Astrocyte (in vitro differentiated cells and primary cell): Measurements from ENCODE around the gene ENTR1. TPM values are rescaled to one million over a fixed set of nuclear protein-coding genes. Genes with fewer than 3 reads are reported as not detected.

Source experiments
- DNase-seq: peaks from one replicate; pipeline ENCODE4 v3.0.0-alpha.2; 2010; ENCODE audit warnings: low read depth
- FAIRE-seq: peaks from 2 replicates; lab custom pipeline; 2011; peaks lifted over from hg19 to GRCh38; lab: Jason Lieb, UNC
- H2AFZ ChIP-seq: 2 replicates; pipeline ENCODE4 v1.6.0; 2012; ENCODE audit warnings: low read depth, low read length, inconsistent platforms
- H3K27ac ChIP-seq: 2 replicates; pipeline ENCODE4 v1.5.1; 2011; ENCODE audit warnings: low read depth, low read length, inconsistent platforms
- H3K27me3 ChIP-seq: 2 replicates; pipeline ENCODE4 v1.6.0; 2011; ENCODE audit warnings: low read length, inconsistent platforms; ENCODE audit not compliant: insufficient read depth
- H3K36me3 ChIP-seq: 2 replicates; pipeline ENCODE4 v1.5.1; 2011; ENCODE audit warnings: low read length, inconsistent platforms; ENCODE audit not compliant: insufficient read depth
- H3K4me1 ChIP-seq: 2 replicates; pipeline ENCODE4 v1.5.1; 2011; ENCODE audit warnings: low read length, inconsistent platforms; ENCODE audit not compliant: insufficient read depth
- H3K4me2 ChIP-seq: 2 replicates; pipeline ENCODE4 v1.6.0; 2012; ENCODE audit warnings: low read length, inconsistent platforms
- H3K4me3 ChIP-seq: 2 replicates; pipeline ENCODE4 v1.5.1; 2011; ENCODE audit warnings: low read depth, mild to moderate bottlenecking, low read length, inconsistent platforms; ENCODE audit not compliant: insufficient read depth
- H3K79me2 ChIP-seq: 2 replicates; pipeline ENCODE4 v1.6.0; 2012; ENCODE audit warnings: mild to moderate bottlenecking, low read length, inconsistent platforms; ENCODE audit not compliant: insufficient read depth
- H3K9ac ChIP-seq: 2 replicates; pipeline ENCODE4 v1.6.0; 2012; ENCODE audit warnings: mild to moderate bottlenecking, low read length, inconsistent platforms
- H3K9me3 ChIP-seq: 2 replicates; pipeline ENCODE4 v1.5.1; 2012; ENCODE audit warnings: low read depth, mild to moderate bottlenecking, low read length, inconsistent platforms; ENCODE audit not compliant: insufficient read depth
- H4K20me1 ChIP-seq: 2 replicates; pipeline ENCODE4 v1.6.0; 2012; ENCODE audit warnings: low read length, inconsistent platforms; ENCODE audit not compliant: insufficient read depth
- H3K27ac Mint-ChIP-seq: one replicate; pipeline ENCODE4 v1.8.0; 2021; ENCODE audit warnings: mild to moderate bottlenecking, mixed read lengths; ENCODE audit not compliant: unreplicated experiment
- H3K27me3 Mint-ChIP-seq: one replicate; pipeline ENCODE4 v1.8.0; 2021; ENCODE audit warnings: low read depth, mixed read lengths; ENCODE audit not compliant: unreplicated experiment
- H3K36me3 Mint-ChIP-seq: one replicate; pipeline ENCODE4 v1.8.0; 2021; ENCODE audit warnings: low read depth, mixed read lengths; ENCODE audit not compliant: unreplicated experiment
- H3K4me1 Mint-ChIP-seq: one replicate; pipeline ENCODE4 v1.8.0; 2021; ENCODE audit warnings: low read depth, mixed read lengths; ENCODE audit not compliant: unreplicated experiment
- H3K4me3 Mint-ChIP-seq: one replicate; pipeline ENCODE4 v1.8.0; 2021; ENCODE audit warnings: mild to moderate bottlenecking, moderate library complexity, mixed read lengths; ENCODE audit not compliant: unreplicated experiment
- H3K9me3 Mint-ChIP-seq: one replicate; pipeline ENCODE4 v1.8.0; 2021; ENCODE audit warnings: mild to moderate bottlenecking, mixed read lengths; ENCODE audit not compliant: unreplicated experiment
- EZH2 ChIP-seq: IDR thresholded peaks from 2 replicates; pipeline ENCODE4 v1.6.1; 2012; ENCODE audit warnings: mild to moderate bottlenecking, low read length, inconsistent platforms; ENCODE audit not compliant: insufficient read depth
- total RNA-seq: library from RNA; stranded (reverse); gene quantifications from 2 replicates; pipeline ENCODE4 v1.2.1, GENCODE V29; 2021
- TF ChIP-seq, protein P1 (sequence below): IDR thresholded peaks from 2 replicates; pipeline ENCODE4 v1.5.1; 2011; ENCODE audit warnings: low read depth, mild to moderate bottlenecking, inconsistent platforms, low read length, moderate library complexity; ENCODE audit not compliant: insufficient read depth

ENTR1 gene
- total RNA-seq, 1 donor from 2014 or later = 71.7 TPM

DNA sequence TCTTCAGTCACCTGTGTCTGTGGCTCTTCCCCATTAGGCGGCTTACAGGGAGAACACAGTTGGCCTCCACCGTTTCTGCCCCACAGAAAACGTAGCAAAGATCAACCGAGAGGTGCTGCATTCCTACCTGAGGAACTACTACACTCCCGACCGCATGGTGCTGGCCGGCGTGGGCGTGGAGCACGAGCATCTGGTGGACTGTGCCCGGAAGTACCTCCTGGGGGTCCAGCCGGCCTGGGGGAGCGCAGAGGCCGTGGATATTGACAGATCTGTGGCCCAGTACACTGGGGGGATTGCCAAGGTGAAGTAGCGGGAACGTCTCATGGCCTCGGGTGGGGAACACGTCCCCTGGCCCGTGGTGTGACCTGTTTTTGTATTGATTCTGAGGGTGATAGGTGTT lies 6.5 kb upstream of the ENTR1 start:
- Mint-ChIP-seq H3K27me3 (no peaks in the 10 kb centered on the region), H3K9me3 (no peaks in the 10 kb centered on the region), H3K4me3 (no peak overlapping the region), H3K4me1 (peaks cover 9% of the 10 kb centered on the region), H3K27ac (no peak overlapping the region), H3K36me3 (peaks cover 25% of the 10 kb centered on the region)
- H3K36me3 ChIP-seq = peaks cover 52% of the 10 kb centered on the region
- H3K4me3 ChIP-seq = no peak overlapping the region
- peaks cover 51% of the 10 kb centered on the region for H3K79me2 ChIP-seq
- peaks cover 47% of the 10 kb centered on the region for H4K20me1 ChIP-seq
- no peak overlapping the region for H2AFZ ChIP-seq
- TF ChIP-seq, protein P1, sequence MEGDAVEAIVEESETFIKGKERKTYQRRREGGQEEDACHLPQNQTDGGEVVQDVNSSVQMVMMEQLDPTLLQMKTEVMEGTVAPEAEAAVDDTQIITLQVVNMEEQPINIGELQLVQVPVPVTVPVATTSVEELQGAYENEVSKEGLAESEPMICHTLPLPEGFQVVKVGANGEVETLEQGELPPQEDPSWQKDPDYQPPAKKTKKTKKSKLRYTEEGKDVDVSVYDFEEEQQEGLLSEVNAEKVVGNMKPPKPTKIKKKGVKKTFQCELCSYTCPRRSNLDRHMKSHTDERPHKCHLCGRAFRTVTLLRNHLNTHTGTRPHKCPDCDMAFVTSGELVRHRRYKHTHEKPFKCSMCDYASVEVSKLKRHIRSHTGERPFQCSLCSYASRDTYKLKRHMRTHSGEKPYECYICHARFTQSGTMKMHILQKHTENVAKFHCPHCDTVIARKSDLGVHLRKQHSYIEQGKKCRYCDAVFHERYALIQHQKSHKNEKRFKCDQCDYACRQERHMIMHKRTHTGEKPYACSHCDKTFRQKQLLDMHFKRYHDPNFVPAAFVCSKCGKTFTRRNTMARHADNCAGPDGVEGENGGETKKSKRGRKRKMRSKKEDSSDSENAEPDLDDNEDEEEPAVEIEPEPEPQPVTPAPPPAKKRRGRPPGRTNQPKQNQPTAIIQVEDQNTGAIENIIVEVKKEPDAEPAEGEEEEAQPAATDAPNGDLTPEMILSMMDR = no peak
- TF ChIP-seq EZH2 = no peak
- no peak for FAIRE-seq
- H3K9me3 ChIP-seq = no peaks in the 10 kb centered on the region
- H3K4me2 ChIP-seq = no peak overlapping the region
- DNase-seq = no peak
- no peaks in the 10 kb centered on the region for H3K27me3 ChIP-seq
- no peak overlapping the region for H3K27ac ChIP-seq
- H3K9ac ChIP-seq = no peak overlapping the region
- peaks cover under 1% of the 10 kb centered on the region for H3K4me1 ChIP-seq

GRCh38 chr9:136416427-136416826 lies 6.0 kb upstream of the ENTR1 start:
- Histone ChIP-seq H3K4me2 (no peak overlapping the region), H3K36me3 (peaks cover 53% of the 10 kb centered on the region), H3K27me3 (no peaks in the 10 kb centered on the region), H3K4me3 (no peak overlapping the region), H4K20me1 (peaks cover 50% of the 10 kb centered on the region), H3K27ac (no peak overlapping the region), H3K9ac (no peak overlapping the region), H3K9me3 (no peaks in the 10 kb centered on the region), H3K79me2 (peaks cover 53% of the 10 kb centered on the region), H3K4me1 (peaks cover 5% of the 10 kb centered on the region), H2AFZ (no peak overlapping the region)
- no peaks in the 10 kb centered on the region for H3K27me3 Mint-ChIP-seq
- FAIRE-seq = no peak
- no peak overlapping the region for H3K4me3 Mint-ChIP-seq
- H3K9me3 Mint-ChIP-seq = no peaks in the 10 kb centered on the region
- no peak overlapping the region for H3K27ac Mint-ChIP-seq
- DNase-seq = no peak
- TF ChIP-seq EZH2 = no peak
- TF ChIP-seq, protein P1 = no peak
- H3K36me3 Mint-ChIP-seq = peaks cover 26% of the 10 kb centered on the region
- H3K4me1 Mint-ChIP-seq = peaks cover 13% of the 10 kb centered on the region

DNA sequence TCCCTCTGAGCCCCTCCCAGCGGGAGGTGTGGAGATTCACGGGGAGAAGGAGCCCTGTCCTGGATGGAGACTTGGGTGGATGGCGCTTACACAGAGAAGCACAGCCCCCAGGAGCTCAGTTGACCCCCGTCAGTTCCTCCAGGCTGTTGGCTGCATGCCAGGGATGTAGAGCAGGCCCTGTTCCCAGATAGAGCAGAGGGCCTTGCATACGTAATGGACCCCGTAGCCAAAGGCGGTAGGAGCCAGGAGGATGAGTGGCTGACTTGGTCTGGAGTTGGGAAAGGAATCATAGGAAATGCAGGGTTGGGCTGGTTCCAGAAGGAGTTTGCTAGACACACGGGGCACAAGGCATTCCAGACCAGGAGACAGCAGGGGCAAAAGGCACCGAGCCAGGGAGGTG lies 2.5 kb upstream of the ENTR1 start:
- FAIRE-seq (no peak), DNase-seq (no peak)
- Histone ChIP-seq H3K27me3 (no peaks in the 10 kb centered on the region), H3K9me3 (no peaks in the 10 kb centered on the region), H3K27ac (no peak overlapping the region), H2AFZ (no peak overlapping the region), H3K4me3 (no peak overlapping the region), H3K79me2 (peaks cover 83% of the 10 kb centered on the region), H3K4me2 (no peak overlapping the region), H3K4me1 (peaks cover 16% of the 10 kb centered on the region), H4K20me1 (peaks cover 63% of the 10 kb centered on the region), H3K36me3 (peaks cover 36% of the 10 kb centered on the region), H3K9ac (peak overlapping the region; percentile 19)
- TF ChIP-seq, protein P1 = no peak
- TF ChIP-seq EZH2 = no peak
- H3K9me3 Mint-ChIP-seq = peaks cover 2% of the 10 kb centered on the region
- peak overlapping the region; percentile 73 for H3K27ac Mint-ChIP-seq
- peak overlapping the region; percentile 76 for H3K4me3 Mint-ChIP-seq
- peaks cover 29% of the 10 kb centered on the region for H3K4me1 Mint-ChIP-seq
- H3K36me3 Mint-ChIP-seq = peaks cover 27% of the 10 kb centered on the region
- H3K27me3 Mint-ChIP-seq = no peaks in the 10 kb centered on the region
